ENCODE data around the gene APOA4.

The APOA4 gene

DNA sequence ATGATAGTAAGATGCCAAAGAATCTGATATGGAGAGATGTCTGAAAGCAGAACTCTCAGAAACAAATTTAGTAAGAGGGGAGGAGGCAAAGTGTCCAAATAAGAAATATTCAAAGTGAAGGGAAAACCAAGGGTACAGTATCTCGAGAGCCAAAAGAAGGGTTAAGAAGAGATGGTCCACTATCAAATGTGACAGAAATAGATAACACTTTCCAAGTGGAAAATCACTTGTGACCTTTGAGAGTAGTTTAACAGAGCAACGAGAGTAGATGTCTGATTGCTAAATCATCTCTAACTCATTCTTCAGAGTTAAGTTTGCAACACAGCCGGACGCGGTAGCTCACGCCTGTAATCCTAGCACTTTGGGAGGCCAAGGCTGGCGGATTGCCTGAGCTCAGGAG, 46.0 kb downstream of the APOA4 start:
- no peak for TF ChIP-seq CTCF (conservative IDR thresholded peaks at IDR 0.05; ENCODE audit: low read depth, low read length)
- H3K4me3 ChIP-seq (ENCODE audit: low read depth, low read length): no peak overlapping the region
- DNase-seq (ENCODE audit: low read depth): no peak

- no peak for DNase-seq (ENCODE audit: low read depth)
- no peak overlapping the region for H3K4me3 ChIP-seq (ENCODE audit: low read depth, low read length)
- no peak for TF ChIP-seq CTCF (conservative IDR thresholded peaks at IDR 0.05; ENCODE audit: low read depth, low read length)
Observed at GRCh38 chr11:116776522-116776984, 46.6 kb downstream of the APOA4 start.

DNA sequence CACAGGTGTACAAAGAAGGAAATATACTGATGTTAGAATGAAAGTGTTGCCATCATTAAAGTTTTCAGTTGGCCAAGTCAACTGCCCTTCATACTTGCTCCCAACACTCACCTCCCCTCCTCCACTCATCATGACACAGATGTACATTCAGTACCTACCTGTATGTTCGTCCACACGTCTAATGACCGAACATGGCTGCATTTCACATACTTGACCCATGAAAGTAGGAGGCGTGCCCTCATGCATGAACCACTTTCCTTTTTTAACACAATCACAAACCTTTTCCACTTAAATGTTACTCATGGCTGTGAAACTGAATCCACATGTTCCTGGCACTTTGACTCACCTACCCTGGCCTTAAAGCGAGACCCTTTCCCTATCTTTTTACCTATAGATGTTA, 47.1 kb downstream of the APOA4 start:
- DNase-seq (ENCODE audit: low read depth): no peak
- TF ChIP-seq CTCF (conservative IDR thresholded peaks at IDR 0.05; ENCODE audit: low read depth, low read length): no peak
- H3K4me3 ChIP-seq (ENCODE audit: low read depth, low read length): no peak overlapping the region

DNA sequence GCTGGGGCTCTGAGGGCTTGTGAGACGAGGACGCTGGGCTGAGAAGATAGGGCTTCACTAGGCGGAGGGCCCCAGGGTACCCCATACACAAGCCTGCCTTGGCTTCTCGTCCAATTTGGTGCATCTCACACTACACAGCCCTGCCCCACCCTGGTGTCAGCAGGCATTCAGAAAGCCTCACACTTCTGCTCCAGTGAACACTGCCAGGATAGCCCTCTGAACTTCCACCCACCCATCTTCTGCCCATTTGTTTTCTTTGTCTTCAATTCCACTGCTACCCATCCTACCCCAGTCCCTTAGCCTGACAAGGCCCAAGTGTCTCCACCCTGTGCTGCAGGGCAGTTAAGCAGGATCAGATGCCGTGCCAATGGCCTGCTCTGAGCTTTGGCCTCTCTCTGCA, 48.4 kb downstream of the APOA4 start:
- TF ChIP-seq CTCF (conservative IDR thresholded peaks at IDR 0.05; ENCODE audit: low read depth, low read length): no peak
- no peak for DNase-seq (ENCODE audit: low read depth)
- H3K4me3 ChIP-seq (ENCODE audit: low read depth, low read length): no peak overlapping the region

GRCh38 chr11:116773203-116774097, 49.7 kb downstream of the APOA4 start:
- peak; percentile 11 for DNase-seq (ENCODE audit: low read depth)
- peak overlapping the region; percentile 96 for H3K4me3 ChIP-seq (ENCODE audit: low read depth, low read length)

GRCh38 chr11:116772443-116773202, 50.5 kb downstream of the APOA4 start, which contains the start of gene BUD13:
Gene BUD13, minus strand, starts transcription at chr11:116772987. Its CDS starts 23 bp downstream, at chr11:116772964.
- no peak for TF ChIP-seq CTCF (conservative IDR thresholded peaks at IDR 0.05; ENCODE audit: low read depth, low read length)
- peak within 1 kb of the TSS; percentile 96 for H3K4me3 ChIP-seq (ENCODE audit: low read depth, low read length)
- peak; percentile 81 for DNase-seq (ENCODE audit: low read depth)

More at GRCh38 chr11:116773203-116774097, 49.7 kb downstream of the APOA4 start:
- TF ChIP-seq CTCF (conservative IDR thresholded peaks at IDR 0.05; ENCODE audit: low read depth, low read length): no peak
